ENCODE data around the gene ARPC3.
"Not testable (repeated sequence)": the region's sequence is repeated elsewhere in the genome, so short reads cannot be mapped to it uniquely, and the experiment has no call there.

The ARPC3 gene

DNA sequence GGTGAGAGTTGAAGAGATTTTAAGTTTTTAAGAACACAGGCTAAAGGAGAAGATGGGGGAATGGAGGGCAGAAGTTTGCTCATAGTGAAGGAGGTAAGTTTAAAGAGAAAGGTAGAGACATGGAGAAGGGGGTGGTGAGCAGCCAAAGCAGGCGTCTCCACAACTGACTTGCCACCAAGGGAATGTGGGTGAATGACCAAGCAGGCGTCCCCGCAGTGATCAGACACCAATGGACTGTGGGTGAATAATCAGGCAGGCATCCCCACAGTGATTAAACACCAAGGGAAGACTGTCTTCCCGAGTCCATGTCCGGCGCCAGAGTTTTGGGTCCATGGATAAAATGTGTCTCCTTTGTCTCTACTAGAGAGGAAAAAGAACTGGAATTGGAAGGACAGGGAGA is 40.1 kb downstream of the ARPC3 start:
- H2AFZ ChIP-seq (ENCODE audit: low read length) = not testable (repeated sequence)

DNA sequence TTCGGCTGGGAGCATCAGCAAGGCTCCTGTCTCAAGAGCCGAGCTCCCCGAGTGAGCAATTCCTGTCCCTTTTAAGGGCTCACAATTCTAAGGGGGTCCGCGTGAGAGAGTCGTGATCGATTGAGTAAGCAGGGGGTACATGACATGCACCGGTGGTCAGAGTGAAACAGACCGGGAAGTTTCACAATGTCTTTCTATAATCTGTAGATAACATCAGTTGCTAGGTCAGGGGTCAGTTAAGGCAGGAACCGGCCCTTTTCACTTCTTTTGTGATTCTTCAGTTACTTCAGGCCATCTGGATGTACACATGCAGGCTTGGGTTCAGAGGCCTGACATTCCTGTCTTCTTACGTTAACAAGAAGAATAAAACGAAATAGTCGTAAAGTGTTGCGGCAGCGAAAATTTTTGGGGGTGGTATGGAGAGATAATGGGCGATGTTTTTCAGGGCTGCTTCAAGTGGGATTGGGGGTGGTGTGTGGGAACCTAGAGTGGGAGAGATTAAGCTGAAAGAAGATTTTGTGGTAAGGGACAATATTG is 44.9 kb downstream of the ARPC3 start:
- H3K4me3 ChIP-seq (ENCODE audit: low read depth, low read length, poor library complexity, severe bottlenecking); H3K9me2 ChIP-seq (ENCODE audit: low read depth, low read length); H3K4me2 ChIP-seq (ENCODE audit: low read length); H3K27ac ChIP-seq (ENCODE audit: low read depth, low read length, poor library complexity, severe bottlenecking); H3K9ac ChIP-seq (ENCODE audit: low read length); H4K20me1 ChIP-seq (ENCODE audit: insufficient read depth, low read length); H2AFZ ChIP-seq (ENCODE audit: low read length); H3K27me3 ChIP-seq (ENCODE audit: insufficient read depth, low read length); H3K9me3 ChIP-seq (ENCODE audit: low read length); H3F3A ChIP-seq (ENCODE audit: insufficient read depth, low read length): not testable (repeated sequence)
- H3K79me2 ChIP-seq (ENCODE audit: insufficient read depth, low read length) = peaks cover 31% of the 10 kb centered on the region
- H3K36me3 ChIP-seq (ENCODE audit: insufficient read depth, low read length) = peaks cover 14% of the 10 kb centered on the region
- peaks cover 12% of the 10 kb centered on the region for H3K4me1 ChIP-seq (ENCODE audit: insufficient read depth, low read length, severe bottlenecking)

More for the DNA sequence above, 40.1 kb downstream of the ARPC3 start:
- not testable (repeated sequence) for H3K4me3 ChIP-seq (ENCODE audit: low read depth, low read length, poor library complexity, severe bottlenecking); H3K9me3 ChIP-seq (ENCODE audit: low read length); H3K4me2 ChIP-seq (ENCODE audit: low read length); H3K27ac ChIP-seq (ENCODE audit: low read depth, low read length, poor library complexity, severe bottlenecking); H3K4me1 ChIP-seq (ENCODE audit: insufficient read depth, low read length, severe bottlenecking); H3K36me3 ChIP-seq (ENCODE audit: insufficient read depth, low read length); H3K27me3 ChIP-seq (ENCODE audit: insufficient read depth, low read length); H3F3A ChIP-seq (ENCODE audit: insufficient read depth, low read length); H3K9ac ChIP-seq (ENCODE audit: low read length); H3K9me2 ChIP-seq (ENCODE audit: low read depth, low read length); H3K79me2 ChIP-seq (ENCODE audit: insufficient read depth, low read length); H4K20me1 ChIP-seq (ENCODE audit: insufficient read depth, low read length)

GRCh38 chr12:110403976-110404682 is 46.0 kb downstream of the ARPC3 start:
- H3K9ac ChIP-seq (ENCODE audit: low read length) = peak overlapping the region; percentile 94
- peak overlapping the region; percentile 94 for H3K4me3 ChIP-seq (ENCODE audit: low read depth, low read length, poor library complexity, severe bottlenecking)
- H3F3A ChIP-seq (ENCODE audit: insufficient read depth, low read length) = no peaks in the 10 kb centered on the region
- peak overlapping the region; percentile 92 for H3K4me2 ChIP-seq (ENCODE audit: low read length)
- no peaks in the 10 kb centered on the region for H3K9me2 ChIP-seq (ENCODE audit: low read depth, low read length)
- no peaks in the 10 kb centered on the region for H3K27me3 ChIP-seq (ENCODE audit: insufficient read depth, low read length)
- H3K79me2 ChIP-seq (ENCODE audit: insufficient read depth, low read length) = peaks cover 35% of the 10 kb centered on the region
- peak overlapping the region; percentile 93 for H3K27ac ChIP-seq (ENCODE audit: low read depth, low read length, poor library complexity, severe bottlenecking)
- no peaks in the 10 kb centered on the region for H4K20me1 ChIP-seq (ENCODE audit: insufficient read depth, low read length)
- peak overlapping the region; percentile 100 for H2AFZ ChIP-seq (ENCODE audit: low read length)
- TF ChIP-seq EZH2 (IDR thresholded peaks at IDR 0.05; ENCODE audit: borderline replicate concordance, low read length) = no peak
- TF ChIP-seq, protein P1, sequence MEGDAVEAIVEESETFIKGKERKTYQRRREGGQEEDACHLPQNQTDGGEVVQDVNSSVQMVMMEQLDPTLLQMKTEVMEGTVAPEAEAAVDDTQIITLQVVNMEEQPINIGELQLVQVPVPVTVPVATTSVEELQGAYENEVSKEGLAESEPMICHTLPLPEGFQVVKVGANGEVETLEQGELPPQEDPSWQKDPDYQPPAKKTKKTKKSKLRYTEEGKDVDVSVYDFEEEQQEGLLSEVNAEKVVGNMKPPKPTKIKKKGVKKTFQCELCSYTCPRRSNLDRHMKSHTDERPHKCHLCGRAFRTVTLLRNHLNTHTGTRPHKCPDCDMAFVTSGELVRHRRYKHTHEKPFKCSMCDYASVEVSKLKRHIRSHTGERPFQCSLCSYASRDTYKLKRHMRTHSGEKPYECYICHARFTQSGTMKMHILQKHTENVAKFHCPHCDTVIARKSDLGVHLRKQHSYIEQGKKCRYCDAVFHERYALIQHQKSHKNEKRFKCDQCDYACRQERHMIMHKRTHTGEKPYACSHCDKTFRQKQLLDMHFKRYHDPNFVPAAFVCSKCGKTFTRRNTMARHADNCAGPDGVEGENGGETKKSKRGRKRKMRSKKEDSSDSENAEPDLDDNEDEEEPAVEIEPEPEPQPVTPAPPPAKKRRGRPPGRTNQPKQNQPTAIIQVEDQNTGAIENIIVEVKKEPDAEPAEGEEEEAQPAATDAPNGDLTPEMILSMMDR (IDR thresholded peaks at IDR 0.05; ENCODE audit: low read length) = no peak
- peaks cover 17% of the 10 kb centered on the region for H3K36me3 ChIP-seq (ENCODE audit: insufficient read depth, low read length)
- H3K4me1 ChIP-seq (ENCODE audit: insufficient read depth, low read length, severe bottlenecking) = peaks cover 12% of the 10 kb centered on the region
- no peaks in the 10 kb centered on the region for H3K9me3 ChIP-seq (ENCODE audit: low read length)

GRCh38 chr12:110403146-110403975 is 46.8 kb downstream of the ARPC3 start, which contains the start of gene ANAPC7:
ANAPC7 (minus strand) TSS chr12:110403708; CDS start chr12:110403627, 81 bp downstream.
- Histone ChIP-seq H3K4me3 (ENCODE audit: low read depth, low read length, poor library complexity, severe bottlenecking) (peak within 1 kb of the TSS; percentile 94), H3K9me2 (ENCODE audit: low read depth, low read length) (no peaks in the 10 kb centered on the region), H3K27me3 (ENCODE audit: insufficient read depth, low read length) (no peaks in the 10 kb centered on the region), H3K9me3 (ENCODE audit: low read length) (no peaks in the 10 kb centered on the region), H3K79me2 (ENCODE audit: insufficient read depth, low read length) (peaks cover 35% of the 10 kb centered on the region), H3K4me2 (ENCODE audit: low read length) (peak within 1 kb of the TSS; percentile 92), H4K20me1 (ENCODE audit: insufficient read depth, low read length) (no peaks in the 10 kb centered on the region), H3K9ac (ENCODE audit: low read length) (peak within 1 kb of the TSS; percentile 94), H3K27ac (ENCODE audit: low read depth, low read length, poor library complexity, severe bottlenecking) (peak within 1 kb of the TSS; percentile 93), H3F3A (ENCODE audit: insufficient read depth, low read length) (no peaks in the 10 kb centered on the region), H2AFZ (ENCODE audit: low read length) (peak within 1 kb of the TSS; percentile 100), H3K36me3 (ENCODE audit: insufficient read depth, low read length) (peaks cover 20% of the 10 kb centered on the region), H3K4me1 (ENCODE audit: insufficient read depth, low read length, severe bottlenecking) (peaks cover 12% of the 10 kb centered on the region)
- TF ChIP-seq EZH2 (IDR thresholded peaks at IDR 0.05; ENCODE audit: borderline replicate concordance, low read length) = no peak
- TF ChIP-seq, protein P1 (IDR thresholded peaks at IDR 0.05; ENCODE audit: low read length) = no peak

Measured in OCI-LY1 (cell line).